ENCODE data around the gene PAQR5. TPM values are rescaled to one million over a fixed set of nuclear protein-coding genes. Genes with fewer than 3 reads are reported as not detected.

The PAQR5 gene
- total RNA-seq, 2 donors from 2014 or later = 43.6 to 55.6 TPM

GRCh38 chr15:69389426-69389825 is 90.7 kb downstream of the PAQR5 start:
- Histone ChIP-seq H3K27ac (ENCODE audit: low read depth, low read length) (no peak overlapping the region), H3K9ac (ENCODE audit: extremely low read depth, low read length, poor library complexity, severe bottlenecking) (no peak overlapping the region), H3K4me3 (ENCODE audit: low read length) (no peak overlapping the region), H3K9me3 (ENCODE audit: control insufficient read depth, low read length) (no peaks in the 10 kb centered on the region), H3K27me3 (ENCODE audit: control insufficient read depth, insufficient read depth, low read length, poor library complexity, severe bottlenecking) (no peaks in the 10 kb centered on the region), H3K4me1 (ENCODE audit: control insufficient read depth, insufficient read depth, low read length) (no peaks in the 10 kb centered on the region), H3K36me3 (ENCODE audit: control insufficient read depth, insufficient read depth, low read length) (peaks cover 21% of the 10 kb centered on the region)
- Mint-ChIP-seq H3K27me3 (ENCODE audit: insufficient read depth) (no peaks in the 10 kb centered on the region), H3K27ac (no peak overlapping the region), H3K36me3 (ENCODE audit: low read depth) (peaks cover 12% of the 10 kb centered on the region), H3K9me3 (no peaks in the 10 kb centered on the region), H3K4me1 (peaks cover 3% of the 10 kb centered on the region), H3K4me3 (no peak overlapping the region)
- no peak for DNase-seq
- TF ChIP-seq, protein P1, sequence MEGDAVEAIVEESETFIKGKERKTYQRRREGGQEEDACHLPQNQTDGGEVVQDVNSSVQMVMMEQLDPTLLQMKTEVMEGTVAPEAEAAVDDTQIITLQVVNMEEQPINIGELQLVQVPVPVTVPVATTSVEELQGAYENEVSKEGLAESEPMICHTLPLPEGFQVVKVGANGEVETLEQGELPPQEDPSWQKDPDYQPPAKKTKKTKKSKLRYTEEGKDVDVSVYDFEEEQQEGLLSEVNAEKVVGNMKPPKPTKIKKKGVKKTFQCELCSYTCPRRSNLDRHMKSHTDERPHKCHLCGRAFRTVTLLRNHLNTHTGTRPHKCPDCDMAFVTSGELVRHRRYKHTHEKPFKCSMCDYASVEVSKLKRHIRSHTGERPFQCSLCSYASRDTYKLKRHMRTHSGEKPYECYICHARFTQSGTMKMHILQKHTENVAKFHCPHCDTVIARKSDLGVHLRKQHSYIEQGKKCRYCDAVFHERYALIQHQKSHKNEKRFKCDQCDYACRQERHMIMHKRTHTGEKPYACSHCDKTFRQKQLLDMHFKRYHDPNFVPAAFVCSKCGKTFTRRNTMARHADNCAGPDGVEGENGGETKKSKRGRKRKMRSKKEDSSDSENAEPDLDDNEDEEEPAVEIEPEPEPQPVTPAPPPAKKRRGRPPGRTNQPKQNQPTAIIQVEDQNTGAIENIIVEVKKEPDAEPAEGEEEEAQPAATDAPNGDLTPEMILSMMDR (conservative IDR thresholded peaks at IDR 0.05) = no peak
- 84% methylated on average over 7 of the region's 7 CpGs for WGBS, 2 experiments (ENCODE audit: insufficient coverage in 1 of 2, insufficient read length in 1 of 2)

- Histone ChIP-seq H3K27ac (ENCODE audit: low read depth, low read length) (no peak overlapping the region), H3K36me3 (ENCODE audit: control insufficient read depth, insufficient read depth, low read length) (peaks cover 23% of the 10 kb centered on the region), H3K27me3 (ENCODE audit: control insufficient read depth, insufficient read depth, low read length, poor library complexity, severe bottlenecking) (no peaks in the 10 kb centered on the region), H3K4me3 (ENCODE audit: low read length) (no peak overlapping the region), H3K4me1 (ENCODE audit: control insufficient read depth, insufficient read depth, low read length) (no peaks in the 10 kb centered on the region), H3K9me3 (ENCODE audit: control insufficient read depth, low read length) (no peaks in the 10 kb centered on the region), H3K9ac (ENCODE audit: extremely low read depth, low read length, poor library complexity, severe bottlenecking) (no peak overlapping the region)
- WGBS, 2 experiments (ENCODE audit: insufficient coverage in 1 of 2, insufficient read length in 1 of 2) = 100% methylated on average over 2 of the region's 2 CpGs; no CpG with 5 or more reads in 1 of the 2 experiments
- peaks cover 12% of the 10 kb centered on the region for H3K36me3 Mint-ChIP-seq (ENCODE audit: low read depth)
- peaks cover 7% of the 10 kb centered on the region for H3K4me1 Mint-ChIP-seq
- H3K9me3 Mint-ChIP-seq = no peaks in the 10 kb centered on the region
- H3K27ac Mint-ChIP-seq = no peak overlapping the region
- DNase-seq = no peak
- no peak overlapping the region for H3K4me3 Mint-ChIP-seq
- H3K27me3 Mint-ChIP-seq (ENCODE audit: insufficient read depth) = no peaks in the 10 kb centered on the region
- TF ChIP-seq, protein P1 (conservative IDR thresholded peaks at IDR 0.05) = no peak
Observed at GRCh38 chr15:69390575-69390974, 91.9 kb downstream of the PAQR5 start.

- Histone ChIP-seq H3K9me3 (ENCODE audit: control insufficient read depth, low read length) (no peaks in the 10 kb centered on the region), H3K4me1 (ENCODE audit: control insufficient read depth, insufficient read depth, low read length) (no peaks in the 10 kb centered on the region), H3K27me3 (ENCODE audit: control insufficient read depth, insufficient read depth, low read length, poor library complexity, severe bottlenecking) (no peaks in the 10 kb centered on the region), H3K27ac (ENCODE audit: low read depth, low read length) (no peak overlapping the region), H3K4me3 (ENCODE audit: low read length) (no peak overlapping the region), H3K36me3 (ENCODE audit: control insufficient read depth, insufficient read depth, low read length) (peaks cover 21% of the 10 kb centered on the region), H3K9ac (ENCODE audit: extremely low read depth, low read length, poor library complexity, severe bottlenecking) (no peak overlapping the region)
- no peak for DNase-seq
- H3K4me3 Mint-ChIP-seq = no peak overlapping the region
- TF ChIP-seq, protein P1 (conservative IDR thresholded peaks at IDR 0.05) = no peak
- no peaks in the 10 kb centered on the region for H3K9me3 Mint-ChIP-seq
- WGBS, 2 experiments (ENCODE audit: insufficient coverage in 1 of 2, insufficient read length in 1 of 2) = 93 to 96% methylated on average over 4 to 11 of the region's 11 CpGs
- peaks cover 12% of the 10 kb centered on the region for H3K36me3 Mint-ChIP-seq (ENCODE audit: low read depth)
- H3K27ac Mint-ChIP-seq = no peak overlapping the region
- no peaks in the 10 kb centered on the region for H3K27me3 Mint-ChIP-seq (ENCODE audit: insufficient read depth)
- H3K4me1 Mint-ChIP-seq = peaks cover 7% of the 10 kb centered on the region
Observed at GRCh38 chr15:69391046-69391757, 92.5 kb downstream of the PAQR5 start.
